GM18508 (cell line): ENCODE results near the gene GLCCI1.

Experiments
- ATAC-seq: cut with Tn5 transposase; IDR thresholded peaks from one replicate; pipeline ENCODE4 v1.9.1; 2021; ENCODE audit warnings: moderate number of reproducible peaks; ENCODE audit not compliant: insufficient read depth, unreplicated experiment

Gene GLCCI1

DNA sequence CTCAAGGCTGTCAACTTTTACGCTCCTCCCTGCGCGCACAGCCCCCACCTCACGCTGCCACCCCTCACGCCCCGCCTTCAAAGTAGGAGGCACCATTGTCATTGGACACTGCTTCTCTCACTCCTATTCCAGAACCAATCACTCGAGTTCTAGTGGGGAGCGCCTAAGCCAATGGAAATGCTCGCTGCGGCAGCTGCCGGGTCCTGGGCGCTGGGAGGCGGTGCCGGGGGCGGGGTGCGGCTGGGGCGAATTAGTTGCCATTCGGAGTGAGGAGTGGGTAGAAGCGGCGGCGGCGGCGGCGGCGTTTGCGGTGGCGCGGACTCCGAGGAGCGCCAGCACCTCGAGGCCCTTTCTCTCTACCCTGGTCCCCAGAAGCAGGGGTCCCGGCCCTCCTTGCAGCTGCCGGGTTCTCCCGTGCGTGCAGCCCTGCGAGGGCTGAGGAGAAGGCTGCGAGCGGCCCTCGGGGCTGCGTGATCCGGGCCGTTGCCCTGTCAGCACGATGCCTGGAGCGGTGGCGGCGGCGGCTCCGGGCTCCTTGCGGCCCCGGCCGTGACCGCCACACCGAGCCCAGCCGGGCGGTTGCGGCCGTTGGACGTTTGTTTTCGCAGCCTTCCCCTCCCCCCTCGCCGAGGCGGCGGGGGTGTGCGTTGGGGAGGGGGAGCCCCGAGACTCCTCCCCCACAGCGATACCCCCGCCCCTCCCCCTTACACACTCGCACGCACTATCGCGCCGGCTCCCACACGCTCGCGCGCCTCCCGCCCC lies at the start of gene GLCCI1:
GLCCI1 (plus strand) TSS at position 253 of the 762 bp plus-strand sequence. CDS start 555 bp downstream, outside the sequence.
- peak; percentile 73 for ATAC-seq

DNA sequence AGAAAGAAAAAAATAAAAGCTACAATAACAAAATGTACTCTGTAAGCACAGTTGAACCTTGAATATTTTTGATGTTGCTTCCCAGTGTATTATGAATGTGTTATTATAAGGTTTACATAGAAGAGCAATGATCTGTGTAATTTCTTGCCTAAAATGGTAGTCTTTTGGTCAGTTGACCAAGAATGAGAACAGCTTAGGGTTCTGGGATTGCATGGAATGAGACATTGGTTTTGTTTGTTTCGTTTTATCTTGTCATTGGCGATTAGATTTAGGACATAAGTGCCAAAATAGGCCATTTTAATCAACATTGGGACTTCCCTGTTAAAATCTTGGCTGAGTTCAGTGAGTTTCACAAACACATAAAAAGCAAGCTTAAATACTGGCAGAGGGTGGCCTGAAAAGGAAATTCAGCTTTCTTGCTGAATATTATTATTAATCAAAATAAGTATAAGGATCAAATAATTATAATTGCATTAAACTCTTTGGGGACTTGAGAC lies 49.1 kb upstream of the GLCCI1 start:
- no peak for ATAC-seq

GRCh38 chr7:7920056-7920455 lies 48.5 kb upstream of the GLCCI1 start:
- ATAC-seq = no peak

- peak; percentile 88 for ATAC-seq
Observed at GRCh38 chr7:7920481-7920880, 48.1 kb upstream of the GLCCI1 start.

DNA sequence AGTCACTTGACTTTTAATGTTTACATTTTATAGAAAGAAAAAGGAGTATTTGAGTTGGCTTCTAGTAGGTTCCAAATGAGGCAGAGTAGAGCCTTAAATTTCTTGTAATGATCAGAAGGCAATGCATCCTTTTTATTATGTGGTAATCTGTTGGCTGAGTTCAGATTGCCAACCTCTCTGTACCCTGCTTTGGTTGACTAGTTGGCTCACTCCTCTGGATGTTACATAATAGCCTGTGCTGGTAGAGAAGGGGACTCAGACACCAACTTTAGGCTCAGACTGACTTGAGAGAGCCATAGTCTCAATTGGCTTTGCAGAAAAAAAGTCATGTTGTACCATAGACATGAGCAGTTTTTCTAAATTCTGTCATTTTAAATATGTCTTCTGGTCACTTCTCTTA lies 46.8 kb upstream of the GLCCI1 start:
- ATAC-seq = no peak

DNA sequence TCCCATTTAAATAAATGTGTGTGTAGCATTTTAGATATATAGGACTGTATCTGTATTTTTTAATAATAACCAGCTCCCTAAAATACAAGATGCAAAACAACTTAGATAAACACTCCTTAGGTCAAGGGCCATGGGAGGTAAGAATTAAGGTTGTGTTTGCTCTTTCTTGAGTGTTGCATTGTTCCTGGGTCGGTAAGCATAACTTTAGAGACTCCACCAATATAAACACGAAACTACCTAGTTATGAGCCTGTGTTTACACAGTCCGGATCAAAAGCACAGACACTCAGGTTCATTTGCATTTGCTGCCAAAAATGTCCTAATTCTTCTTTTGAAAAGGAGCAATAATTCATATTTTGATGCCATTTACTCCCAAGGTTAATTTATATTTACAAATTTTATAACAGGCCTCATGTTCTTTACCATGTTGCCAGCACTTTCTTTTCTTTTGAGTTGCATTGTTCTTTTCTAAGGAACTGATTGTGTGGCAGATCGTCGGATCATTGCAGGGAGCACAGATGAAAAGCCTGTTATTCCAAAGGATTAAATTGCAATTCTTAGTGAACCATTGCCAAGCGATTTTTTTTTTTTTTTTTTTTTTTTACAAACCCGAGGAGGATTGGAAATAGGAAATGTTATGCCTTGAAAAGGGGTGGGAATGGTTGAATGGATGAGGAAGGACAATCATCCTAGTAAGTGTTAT lies 45.8 kb upstream of the GLCCI1 start:
- ATAC-seq = no peak

DNA sequence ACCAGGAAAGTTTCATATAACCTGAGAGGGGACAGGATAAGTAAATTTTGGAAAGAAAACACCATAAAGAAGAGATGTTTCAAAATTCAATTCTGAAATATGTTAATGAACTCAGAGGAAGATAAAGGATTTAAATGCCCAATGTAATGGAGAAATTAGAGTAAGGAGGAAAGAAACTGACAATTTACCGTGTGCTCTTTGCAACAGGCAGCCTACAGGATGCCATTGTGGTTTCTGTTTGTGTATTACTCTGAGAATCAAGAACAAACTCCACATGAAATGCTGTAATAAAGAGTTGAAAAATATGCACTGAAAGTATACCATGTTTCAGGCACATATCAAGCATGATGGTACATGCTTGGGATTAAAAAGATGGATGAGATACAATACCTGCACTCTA lies 44.8 kb upstream of the GLCCI1 start:
- no peak for ATAC-seq

DNA sequence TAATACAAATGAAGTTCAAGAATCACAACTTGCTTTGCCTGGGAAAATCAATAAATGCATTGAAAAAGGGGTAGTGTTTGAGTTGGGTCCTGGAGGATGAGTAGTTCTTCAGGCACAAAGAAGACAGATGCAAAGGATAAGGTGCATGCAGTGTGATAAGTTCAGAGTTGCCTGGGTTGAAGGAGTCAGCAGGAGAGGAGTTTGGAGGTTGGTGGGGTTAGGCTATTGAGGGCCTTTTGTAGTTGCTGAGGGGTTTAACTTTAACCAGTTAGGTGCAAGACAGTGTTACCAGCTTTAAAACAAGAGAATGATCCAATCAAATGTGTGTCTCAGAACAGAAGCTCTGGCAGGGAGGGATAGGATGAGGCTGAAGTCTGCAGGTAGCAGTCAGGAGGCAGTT lies 44.3 kb upstream of the GLCCI1 start:
- ATAC-seq = no peak

GRCh38 chr7:7931626-7932025 lies 37.0 kb upstream of the GLCCI1 start:
- no peak for ATAC-seq

DNA sequence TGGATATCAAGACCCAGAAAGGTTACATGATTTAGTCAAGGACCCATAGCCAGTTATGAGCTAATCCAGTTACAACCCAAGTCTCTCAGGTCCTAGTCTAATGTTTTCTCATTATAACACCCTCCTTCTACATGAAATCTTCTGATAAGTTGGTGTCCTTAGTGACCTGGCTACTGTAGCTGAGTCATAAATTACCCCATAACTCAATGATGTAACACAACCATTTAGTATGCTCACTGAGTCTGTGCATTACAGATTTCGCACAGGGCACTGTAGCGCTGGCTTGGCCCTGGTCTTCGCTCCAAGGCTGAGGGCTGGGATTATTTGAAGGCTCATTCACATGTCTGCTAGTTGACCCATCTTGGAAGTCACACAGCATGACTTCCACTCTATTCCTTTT lies 36.0 kb upstream of the GLCCI1 start:
- no peak for ATAC-seq

GRCh38 chr7:7933915-7934526 lies 34.6 kb upstream of the GLCCI1 start:
- ATAC-seq = no peak

- ATAC-seq = no peak
Observed at GRCh38 chr7:7934945-7935344, 33.7 kb upstream of the GLCCI1 start.

- no peak for ATAC-seq
Observed at GRCh38 chr7:7938471-7938870, 30.1 kb upstream of the GLCCI1 start.

DNA sequence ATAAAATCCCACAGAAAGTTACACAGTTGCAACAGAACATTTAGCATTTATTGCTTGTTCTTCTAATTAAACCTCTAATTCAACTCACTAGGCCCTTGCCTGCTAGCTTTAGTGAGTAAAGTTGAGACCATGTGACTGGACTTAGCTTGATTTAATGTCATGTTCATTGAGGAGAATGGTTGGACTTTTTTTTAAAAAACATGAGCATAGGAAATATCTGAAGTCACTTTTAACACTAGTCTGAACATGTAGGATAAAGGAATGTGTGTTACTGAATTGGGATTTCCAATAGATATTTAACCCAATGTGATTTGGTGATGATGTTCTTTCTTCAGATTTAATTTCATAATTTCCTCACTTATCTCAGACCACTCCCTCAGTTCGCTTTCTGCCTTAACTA lies 24.6 kb upstream of the GLCCI1 start:
- no peak for ATAC-seq

- ATAC-seq = peak; percentile 88
Observed at GRCh38 chr7:7944619-7945282, 23.8 kb upstream of the GLCCI1 start.

GRCh38 chr7:7946486-7946885 lies 22.1 kb upstream of the GLCCI1 start:
- no peak for ATAC-seq

- ATAC-seq = no peak
Observed at GRCh38 chr7:7948232-7948631, 20.4 kb upstream of the GLCCI1 start.

DNA sequence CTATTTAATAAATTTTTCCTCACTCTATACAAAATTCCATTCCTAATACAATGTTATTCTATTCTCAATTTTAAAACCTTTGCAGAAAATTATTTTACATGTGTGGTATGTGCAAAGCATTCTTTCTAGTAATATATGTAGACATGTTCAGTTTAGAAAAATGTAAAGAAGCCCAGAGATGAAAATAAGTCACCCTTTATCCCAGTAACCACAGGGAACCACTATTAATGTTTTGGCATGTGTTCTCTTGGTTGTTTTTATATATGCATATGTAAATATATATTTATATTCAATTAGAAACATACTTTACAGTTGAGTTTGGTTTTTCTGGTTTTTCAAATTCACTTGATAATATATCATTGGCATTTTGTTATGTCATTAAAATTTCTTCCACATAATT lies 14.8 kb upstream of the GLCCI1 start:
- ATAC-seq = no peak

DNA sequence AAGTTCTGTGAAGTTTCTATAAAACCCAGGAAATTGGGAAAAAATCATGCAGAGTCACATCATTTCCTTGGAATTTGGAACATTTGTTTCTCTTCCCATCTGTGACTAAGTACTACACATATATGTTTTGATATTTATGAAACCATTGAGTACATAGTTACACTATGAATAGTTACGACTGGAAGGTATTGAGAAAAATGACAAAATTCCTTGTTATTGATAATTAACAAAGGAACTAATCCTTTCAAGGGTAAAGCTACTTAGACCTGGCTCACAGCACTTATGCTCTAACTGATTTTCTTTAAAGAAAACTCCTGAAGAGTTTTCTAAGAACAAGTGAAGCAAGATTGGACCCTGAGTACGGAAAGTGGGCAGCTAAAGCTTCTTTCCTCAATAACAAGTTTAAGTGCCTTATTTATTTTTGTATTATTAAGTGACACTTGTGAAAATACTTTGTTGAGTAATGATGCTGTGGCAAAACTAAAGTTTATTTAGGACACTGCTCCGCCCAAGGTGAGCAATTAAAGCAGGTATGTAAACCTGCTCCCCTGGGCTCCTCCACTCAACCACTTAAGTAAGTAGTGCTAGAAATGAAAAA lies 12.0 kb upstream of the GLCCI1 start:
- ATAC-seq = no peak

- no peak for ATAC-seq
Observed at GRCh38 chr7:7957513-7957912, 11.1 kb upstream of the GLCCI1 start.
